HK-2 (cell line): ENCODE results near the gene ARMC6.

Experiments
- DNase-seq: peaks from one replicate; pipeline ENCODE4 v3.0.0-alpha.2; 2018; ENCODE audit not compliant: unreplicated experiment

ARMC6 gene

GRCh38 chr19:19033426-19034203, at the start of gene ARMC6, which contains the start of gene SUGP2:
ARMC6 (plus strand) TSS chr19:19033603; CDS start chr19:19034210, 607 bp downstream.
SUGP2 (minus strand) TSS chr19:19033517; CDS start chr19:19031071, 2,446 bp downstream.
- DNase-seq: peak; percentile 92

DNA sequence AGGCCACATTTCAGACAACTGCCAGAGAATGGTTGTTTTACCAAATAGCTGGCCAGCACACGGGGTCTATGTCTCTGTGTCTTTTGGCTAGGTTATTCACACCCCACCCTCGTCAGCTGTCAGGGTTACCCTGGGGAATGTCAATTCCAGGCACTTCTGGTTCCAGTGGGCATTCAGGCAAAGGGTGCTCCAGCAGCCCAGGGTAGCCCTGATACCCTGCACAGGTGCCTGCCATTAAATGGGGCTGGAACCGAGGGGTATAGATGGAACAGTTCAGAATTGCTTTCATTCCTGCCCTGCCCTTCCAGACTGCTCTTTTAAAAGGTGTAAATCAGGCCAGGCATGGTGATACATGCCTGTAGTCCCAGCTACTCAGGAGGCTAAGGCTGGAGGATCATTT, 49.2 kb upstream of the ARMC6 start:
- no peak for DNase-seq

DNA sequence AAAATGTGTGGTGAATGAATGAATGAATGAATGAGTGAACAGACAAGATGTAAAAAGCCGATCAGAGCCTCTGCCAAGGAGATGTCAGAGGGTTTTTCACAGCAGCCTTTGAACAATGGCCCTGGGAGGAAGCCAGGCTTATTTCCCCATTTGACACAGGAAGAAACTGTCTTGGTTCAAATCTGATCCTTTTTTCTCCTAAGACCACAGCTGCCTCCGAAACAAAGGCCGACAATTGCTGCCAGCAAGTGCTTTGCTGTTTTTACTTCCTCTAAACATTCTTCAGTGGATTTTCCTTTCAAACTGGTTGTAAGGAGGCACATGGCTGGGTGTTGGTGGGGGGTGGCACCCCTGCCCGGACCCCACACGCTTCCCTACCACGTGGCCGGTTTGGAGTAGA, 48.1 kb upstream of the ARMC6 start:
- DNase-seq: no peak

DNA sequence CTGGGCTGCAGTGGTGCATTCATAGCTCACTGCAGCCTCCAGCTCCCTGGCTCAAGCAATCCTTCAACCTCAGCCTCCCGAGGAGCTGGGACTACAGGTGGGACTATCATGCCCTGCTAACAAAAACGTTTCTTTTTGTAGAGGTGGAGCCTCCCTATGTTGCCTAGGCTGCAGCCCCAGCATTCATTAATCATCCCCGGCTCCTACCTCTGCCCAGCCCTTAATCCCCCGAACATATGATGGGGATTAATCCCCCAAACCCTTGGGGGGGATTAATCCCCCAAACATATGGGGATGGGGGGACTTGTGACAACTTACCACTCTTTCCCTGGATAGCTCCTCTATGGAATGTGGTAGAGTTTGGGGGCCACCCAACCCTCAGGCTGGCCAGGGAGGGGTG, 45.9 kb upstream of the ARMC6 start:
- DNase-seq: no peak

DNA sequence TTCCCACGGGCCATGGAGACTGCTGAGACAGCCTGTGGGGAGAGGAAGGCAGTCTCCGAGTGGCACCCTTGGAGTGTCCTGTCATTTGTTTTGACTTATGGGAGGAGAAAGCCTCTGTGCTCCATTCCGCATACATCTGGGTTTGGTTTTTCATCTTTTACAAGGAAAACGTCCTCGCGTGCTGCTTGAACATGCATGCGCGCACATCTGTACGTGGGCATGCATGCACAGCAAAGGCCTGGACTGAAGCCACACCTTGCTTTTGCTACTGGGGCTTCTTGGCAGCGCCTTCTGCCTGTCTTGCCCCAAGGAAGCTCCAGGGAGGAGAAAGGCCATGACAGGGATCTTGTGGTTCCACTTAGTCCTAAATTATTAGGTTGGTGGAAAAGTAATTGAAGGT, 44.1 kb upstream of the ARMC6 start:
- no peak for DNase-seq

DNA sequence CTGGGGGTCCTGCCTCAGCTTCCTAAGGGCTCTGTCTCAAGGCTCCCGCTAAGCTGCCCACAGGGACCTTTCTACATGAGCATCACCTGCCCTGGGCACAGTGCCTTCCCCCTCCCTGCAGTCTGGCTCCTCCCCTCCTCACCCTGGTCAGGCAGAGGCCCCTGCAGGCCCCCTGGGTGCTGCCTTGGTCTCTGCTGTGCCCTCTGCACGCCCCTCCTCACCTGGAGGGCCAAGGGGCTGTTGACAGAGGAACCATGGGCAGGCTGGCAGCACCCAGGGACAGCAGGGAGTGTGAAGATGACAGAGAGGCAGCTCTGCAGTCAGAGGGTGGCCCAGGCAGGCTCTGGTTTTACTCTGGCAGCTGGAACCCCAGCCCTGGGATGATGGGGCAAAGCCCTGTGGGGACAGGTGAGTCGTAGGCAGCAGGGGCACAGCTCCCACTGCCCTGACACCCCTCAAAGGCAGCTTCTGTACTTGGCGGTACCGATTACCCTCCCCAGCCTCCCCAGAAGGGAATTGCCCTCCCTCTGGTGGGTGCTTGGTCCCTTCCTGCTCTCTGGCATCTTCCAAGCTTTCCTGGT, 43.2 kb upstream of the ARMC6 start:
- DNase-seq: no peak

DNA sequence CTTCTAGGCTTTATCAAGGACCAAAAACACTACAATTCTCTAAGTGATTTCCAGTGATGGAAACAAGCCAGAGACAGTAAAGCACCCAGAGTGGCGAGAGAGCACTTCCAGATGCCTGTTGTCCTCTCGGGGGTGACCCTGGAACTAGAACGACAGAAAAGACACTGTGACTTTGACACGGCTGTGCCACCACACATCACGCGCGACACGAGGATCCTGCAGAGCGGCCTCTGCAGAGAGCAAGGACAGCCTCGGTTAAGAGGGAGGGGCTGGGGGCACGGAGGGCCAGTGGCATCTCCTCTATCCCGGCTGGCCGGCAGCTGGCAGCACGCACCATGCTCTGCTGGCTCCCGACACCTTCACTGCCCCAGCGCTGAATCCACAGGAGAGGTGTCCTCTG, 42.4 kb upstream of the ARMC6 start:
- DNase-seq: no peak

DNA sequence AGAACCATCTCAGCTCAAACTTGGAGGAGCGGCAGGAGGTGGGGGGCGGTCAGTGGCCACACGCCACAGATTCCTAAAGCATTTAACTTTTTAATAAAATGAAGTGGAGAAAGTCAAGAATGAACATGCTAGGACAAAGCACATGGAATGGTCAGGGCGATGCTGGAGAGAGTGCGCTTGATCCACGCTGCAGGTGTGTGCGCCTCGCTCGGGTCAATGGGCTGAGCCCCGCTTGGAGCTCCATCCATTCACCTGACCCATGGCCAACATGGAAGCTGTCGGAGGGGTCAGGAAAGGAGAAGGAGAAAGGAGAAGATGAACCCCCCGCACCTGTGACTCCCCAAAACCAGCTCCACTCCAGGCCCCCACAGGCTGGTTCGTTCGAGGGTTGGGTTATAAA, 41.9 kb upstream of the ARMC6 start:
- DNase-seq: no peak

DNA sequence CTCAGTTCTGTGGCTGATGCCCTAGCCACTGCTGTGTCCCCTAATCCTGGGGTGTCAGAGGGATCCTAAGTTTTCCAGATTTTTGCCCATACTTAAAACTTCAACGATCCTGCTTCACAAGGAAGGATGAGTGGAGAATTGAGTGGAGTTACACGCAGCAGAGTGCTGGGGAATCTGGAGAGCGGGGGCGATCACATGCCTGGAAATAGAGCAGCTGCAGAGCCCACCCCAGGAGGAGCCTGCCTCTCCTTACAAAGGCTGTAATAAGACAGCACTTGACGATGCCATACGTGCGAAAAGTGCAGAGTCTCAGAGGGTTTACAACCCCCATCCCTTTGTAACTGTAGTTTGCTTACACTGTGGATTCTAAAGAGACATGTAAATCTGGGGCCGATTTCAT, 40.7 kb upstream of the ARMC6 start:
- DNase-seq: no peak

DNA sequence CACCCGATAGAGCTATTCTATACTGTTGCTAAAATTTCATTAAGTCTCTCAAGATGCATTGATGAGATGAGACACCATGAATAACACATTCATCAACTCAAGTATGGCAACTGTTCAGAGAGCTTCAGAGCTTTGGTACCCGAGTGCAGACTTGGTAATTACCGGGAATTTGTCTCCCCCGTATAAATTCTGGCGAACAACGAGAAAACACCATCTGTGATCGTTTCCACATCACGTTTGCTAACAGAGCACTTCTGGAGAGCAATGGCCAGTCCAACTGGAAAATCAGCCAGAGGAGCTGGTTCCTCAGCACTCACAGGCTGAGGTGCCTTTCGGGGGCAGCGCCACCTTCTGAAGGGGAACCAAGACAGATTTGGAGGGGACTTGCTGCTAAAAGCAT, 40.3 kb upstream of the ARMC6 start:
- no peak for DNase-seq

DNA sequence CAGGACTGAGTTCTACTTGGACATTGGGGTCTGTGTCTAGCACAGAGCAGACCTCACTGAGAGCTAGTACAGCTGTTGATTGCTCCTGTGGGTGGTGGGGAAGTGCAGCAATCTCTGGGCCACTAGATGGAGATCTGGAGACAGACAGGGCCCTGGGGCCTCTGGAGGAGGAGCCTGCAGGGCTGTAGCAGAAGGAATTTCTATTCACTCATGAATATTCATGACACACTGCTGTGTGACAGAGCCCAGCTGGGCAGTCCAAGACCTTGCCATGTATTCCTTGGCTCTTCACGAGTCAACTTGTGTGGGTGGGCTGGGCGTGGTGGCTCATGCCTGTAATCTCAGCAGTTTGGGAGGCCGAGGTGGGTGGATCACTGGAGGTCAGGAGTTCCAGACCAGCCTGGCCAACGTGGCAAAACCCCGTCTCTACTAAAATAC, 37.6 kb upstream of the ARMC6 start:
- peak; percentile 62 for DNase-seq

GRCh38 chr19:18996351-18996750, 37.1 kb upstream of the ARMC6 start:
- DNase-seq: no peak

DNA sequence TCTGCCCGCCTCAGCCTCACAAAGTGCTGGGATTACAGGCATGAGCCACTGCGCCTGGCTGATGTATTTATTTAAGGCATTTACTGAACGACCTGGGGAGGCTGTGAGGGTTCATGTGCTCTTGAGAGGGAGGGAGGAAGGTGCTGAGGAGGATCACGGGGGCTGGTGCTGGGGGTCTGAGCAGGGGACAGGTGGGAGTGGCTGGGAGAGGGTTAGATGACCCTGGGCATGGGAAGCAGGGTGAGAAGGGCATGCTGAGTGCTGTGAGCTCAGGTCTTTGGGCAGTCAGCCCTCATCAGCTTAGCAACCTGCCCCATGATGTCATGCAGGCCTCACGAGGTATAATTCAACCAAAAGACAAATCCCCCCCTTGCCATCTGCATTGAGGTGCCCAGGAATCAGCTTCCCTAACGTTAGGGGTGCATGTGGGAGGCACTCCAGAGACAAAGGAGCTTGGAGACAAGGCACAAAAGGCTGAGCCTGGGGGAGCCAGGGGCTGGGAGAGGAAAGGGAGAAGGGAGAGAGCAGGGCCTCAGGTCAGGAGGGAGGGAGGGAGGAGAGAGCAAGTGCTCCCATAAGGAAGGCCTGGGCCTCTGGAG, 36.5 kb upstream of the ARMC6 start:
- no peak for DNase-seq

- no peak for DNase-seq
Observed at GRCh38 chr19:18998276-18998675, 35.1 kb upstream of the ARMC6 start.

DNA sequence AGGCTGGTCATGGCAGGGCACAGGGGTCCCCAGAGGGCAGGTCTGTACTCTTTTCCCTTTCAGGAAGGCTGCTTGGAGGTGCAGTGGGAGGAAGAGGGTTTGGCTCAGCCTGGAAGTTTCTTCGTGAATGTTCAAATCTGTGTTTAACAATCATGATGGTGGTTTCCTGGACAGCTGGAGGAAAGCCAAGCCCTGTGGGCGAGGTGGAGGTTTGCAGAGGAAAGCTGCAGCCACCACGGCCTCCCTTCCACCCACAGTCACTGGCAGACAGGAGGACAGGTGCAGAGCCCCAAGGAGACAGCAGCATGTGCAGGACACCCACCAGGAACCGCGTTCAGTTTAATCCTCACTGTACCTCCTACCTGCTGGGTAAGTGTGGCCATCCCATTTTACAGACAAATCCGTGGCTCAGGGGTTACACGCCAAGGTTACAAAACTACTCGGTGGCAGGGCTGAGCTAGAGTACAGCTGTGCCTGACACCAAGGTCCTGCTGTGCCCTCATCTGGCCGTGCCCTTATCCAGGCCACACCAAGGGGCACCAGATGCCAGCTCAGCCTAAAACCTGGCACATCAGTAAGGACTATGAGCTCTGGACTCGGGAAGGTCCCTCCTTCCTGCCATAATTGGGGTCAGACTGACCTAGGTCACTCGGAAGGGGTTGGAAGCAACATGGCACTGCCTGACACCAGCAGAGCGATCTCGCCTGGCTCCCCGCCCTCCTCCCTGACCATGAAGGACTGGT, 34.2 kb upstream of the ARMC6 start:
- no peak for DNase-seq

GRCh38 chr19:18999896-19000620, 33.3 kb upstream of the ARMC6 start:
- no peak for DNase-seq

GRCh38 chr19:19004144-19004543, 29.3 kb upstream of the ARMC6 start:
- DNase-seq: no peak

DNA sequence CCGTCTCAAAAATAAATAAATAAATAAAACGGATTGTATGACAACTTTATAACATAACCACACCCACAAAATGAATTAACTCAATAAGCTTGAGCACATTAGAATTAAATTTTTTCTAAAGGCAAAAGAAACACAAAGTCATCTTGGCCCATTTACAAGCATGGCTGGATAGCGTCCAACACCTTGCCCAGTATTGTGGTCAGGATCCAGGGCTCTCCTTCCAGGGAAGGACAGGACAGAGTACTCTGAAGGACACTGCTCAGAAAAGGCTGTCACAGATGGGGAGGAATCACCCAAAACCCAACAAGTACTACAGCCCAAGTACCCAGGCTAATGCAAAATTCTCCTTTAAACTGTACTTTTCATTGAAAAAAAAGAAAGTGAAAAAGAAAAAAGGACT, 27.2 kb upstream of the ARMC6 start:
- DNase-seq: no peak

DNA sequence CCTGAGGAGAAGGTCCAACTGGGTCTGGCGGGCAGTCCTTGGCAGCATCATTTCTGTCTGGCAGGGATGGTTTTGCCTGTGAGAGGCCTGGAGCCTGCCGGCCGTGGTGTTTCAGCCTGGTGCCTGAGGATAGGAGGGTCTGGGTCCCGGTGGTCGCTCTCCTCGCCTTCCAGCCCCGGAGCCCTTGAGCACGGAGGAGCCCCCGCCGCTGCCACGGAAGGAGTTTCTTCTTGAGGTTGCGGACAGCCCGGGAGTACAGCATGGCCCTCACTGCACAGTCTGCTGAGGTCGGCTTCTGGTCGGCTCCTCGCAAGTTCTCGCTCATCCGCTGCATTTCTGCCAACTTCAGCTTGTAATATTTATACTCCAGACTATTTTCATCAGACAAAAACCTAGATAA, 23.5 kb upstream of the ARMC6 start:
- DNase-seq: no peak

GRCh38 chr19:19010551-19010950, 22.9 kb upstream of the ARMC6 start:
- DNase-seq: no peak

- DNase-seq: peak; percentile 11
Observed at GRCh38 chr19:19021115-19021514, 12.3 kb upstream of the ARMC6 start.
